ENCODE measurements around the gene EIF2A.
"Not testable (repeated sequence)": the region's sequence is repeated elsewhere in the genome, so short reads cannot be mapped to it uniquely, and the experiment has no call there.

Gene EIF2A

GRCh38 chr3:150546226-150547044 is at the start of gene EIF2A, which contains the start of gene SERP1:
EIF2A (plus strand) TSS chr3:150546787; CDS start chr3:150546803, 16 bp downstream.
SERP1 (minus strand) TSS chr3:150546496; CDS start chr3:150546135, 361 bp downstream.
- peak; percentile 99 for DNase-seq (ENCODE audit: low read depth, low spot score)

- no peak for DNase-seq (ENCODE audit: low read depth, low spot score)
Observed at GRCh38 chr3:150497956-150498355, 48.6 kb upstream of the EIF2A start.

GRCh38 chr3:150500960-150501359 is 45.6 kb upstream of the EIF2A start:
- DNase-seq (ENCODE audit: low read depth, low spot score): not testable (repeated sequence)

- DNase-seq (ENCODE audit: low read depth, low spot score): no peak
Observed at GRCh38 chr3:150503402-150504099, 43.0 kb upstream of the EIF2A start.

GRCh38 chr3:150504483-150504882 is 42.1 kb upstream of the EIF2A start:
- no peak for DNase-seq (ENCODE audit: low read depth, low spot score)

- no peak for DNase-seq (ENCODE audit: low read depth, low spot score)
Observed at GRCh38 chr3:150508401-150508800, 38.2 kb upstream of the EIF2A start.

- no peak for DNase-seq (ENCODE audit: low read depth, low spot score)
Observed at GRCh38 chr3:150509780-150510179, 36.8 kb upstream of the EIF2A start.

- DNase-seq (ENCODE audit: low read depth, low spot score): no peak
Observed at GRCh38 chr3:150511122-150511821, 35.3 kb upstream of the EIF2A start.

GRCh38 chr3:150515210-150515609 is 31.4 kb upstream of the EIF2A start:
- DNase-seq (ENCODE audit: low read depth, low spot score): no peak

GRCh38 chr3:150519026-150519425 is 27.6 kb upstream of the EIF2A start:
- DNase-seq (ENCODE audit: low read depth, low spot score): no peak

- DNase-seq (ENCODE audit: low read depth, low spot score): no peak
Observed at GRCh38 chr3:150520408-150520807, 26.2 kb upstream of the EIF2A start.

- no peak for DNase-seq (ENCODE audit: low read depth, low spot score)
Observed at GRCh38 chr3:150521463-150521862, 25.1 kb upstream of the EIF2A start.

GRCh38 chr3:150523538-150523937 is 23.0 kb upstream of the EIF2A start:
- no peak for DNase-seq (ENCODE audit: low read depth, low spot score)

- DNase-seq (ENCODE audit: low read depth, low spot score): no peak
Observed at GRCh38 chr3:150527464-150528255, 18.9 kb upstream of the EIF2A start.

- DNase-seq (ENCODE audit: low read depth, low spot score): peak; percentile 12
Observed at GRCh38 chr3:150528354-150528797, 18.2 kb upstream of the EIF2A start.

GRCh38 chr3:150531775-150532174 is 14.8 kb upstream of the EIF2A start:
- DNase-seq (ENCODE audit: low read depth, low spot score): no peak

GRCh38 chr3:150535204-150535603 is 11.4 kb upstream of the EIF2A start:
- DNase-seq (ENCODE audit: low read depth, low spot score): no peak

GRCh38 chr3:150538324-150539208 is 8.0 kb upstream of the EIF2A start:
- no peak for DNase-seq (ENCODE audit: low read depth, low spot score)

- no peak for DNase-seq (ENCODE audit: low read depth, low spot score)
Observed at GRCh38 chr3:150540297-150540696, 6.3 kb upstream of the EIF2A start.

GRCh38 chr3:150540991-150541390 is 5.6 kb upstream of the EIF2A start:
- no peak for DNase-seq (ENCODE audit: low read depth, low spot score)
